Measurements from ENCODE around the gene KIF3B.
"Not testable (repeated sequence)": the region's sequence is repeated elsewhere in the genome, so short reads cannot be mapped to it uniquely, and the experiment has no call there.

KIF3B gene

DNA sequence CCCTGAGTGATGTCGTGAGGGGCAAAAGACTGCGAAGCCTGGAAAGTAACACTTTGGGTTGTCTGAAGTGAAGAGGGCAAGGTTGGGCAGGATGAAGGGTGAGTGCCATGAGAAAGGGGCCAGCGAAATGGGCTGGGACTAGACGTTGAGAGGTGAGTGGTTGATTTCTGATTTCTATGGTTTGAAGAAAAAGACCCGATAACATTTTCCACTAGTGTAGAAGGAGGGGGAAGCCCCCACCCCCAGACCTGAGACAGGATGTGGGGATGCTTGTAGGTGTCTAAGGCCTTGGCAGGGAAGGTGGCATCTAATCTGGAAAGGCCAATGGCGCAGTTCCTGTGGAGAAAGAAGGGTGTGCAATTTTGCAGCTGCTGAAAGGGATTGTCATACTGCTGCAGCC is 25.3 kb upstream of the KIF3B start:
- Histone ChIP-seq H3K4me3 (ENCODE audit: low read depth, low read length, poor library complexity, severe bottlenecking) (no peak overlapping the region), H3K27me3 (ENCODE audit: insufficient read depth, low read length) (peaks cover 7% of the 10 kb centered on the region; the same call in 1 of the 2 replicates), H3K79me2 (ENCODE audit: insufficient read depth, low read length) (no peaks in the 10 kb centered on the region), H3K9me2 (ENCODE audit: low read depth, low read length) (no peaks in the 10 kb centered on the region), H3K4me1 (ENCODE audit: insufficient read depth, low read length, severe bottlenecking) (no peaks in the 10 kb centered on the region), H3K9ac (ENCODE audit: low read length) (no peak overlapping the region), H3K36me3 (ENCODE audit: insufficient read depth, low read length) (no peaks in the 10 kb centered on the region; the same call in 1 of the 2 replicates), H3F3A (ENCODE audit: insufficient read depth, low read length) (no peaks in the 10 kb centered on the region), H4K20me1 (ENCODE audit: insufficient read depth, low read length) (no peaks in the 10 kb centered on the region), H3K4me2 (ENCODE audit: low read length) (no peak overlapping the region), H3K27ac (ENCODE audit: low read depth, low read length, poor library complexity, severe bottlenecking) (no peak overlapping the region), H3K9me3 (ENCODE audit: low read length) (no peaks in the 10 kb centered on the region), H2AFZ (ENCODE audit: low read length) (no peak overlapping the region)
- no peak for TF ChIP-seq EZH2 (IDR thresholded peaks at IDR 0.05; ENCODE audit: borderline replicate concordance, low read length)
- TF ChIP-seq, protein P1, sequence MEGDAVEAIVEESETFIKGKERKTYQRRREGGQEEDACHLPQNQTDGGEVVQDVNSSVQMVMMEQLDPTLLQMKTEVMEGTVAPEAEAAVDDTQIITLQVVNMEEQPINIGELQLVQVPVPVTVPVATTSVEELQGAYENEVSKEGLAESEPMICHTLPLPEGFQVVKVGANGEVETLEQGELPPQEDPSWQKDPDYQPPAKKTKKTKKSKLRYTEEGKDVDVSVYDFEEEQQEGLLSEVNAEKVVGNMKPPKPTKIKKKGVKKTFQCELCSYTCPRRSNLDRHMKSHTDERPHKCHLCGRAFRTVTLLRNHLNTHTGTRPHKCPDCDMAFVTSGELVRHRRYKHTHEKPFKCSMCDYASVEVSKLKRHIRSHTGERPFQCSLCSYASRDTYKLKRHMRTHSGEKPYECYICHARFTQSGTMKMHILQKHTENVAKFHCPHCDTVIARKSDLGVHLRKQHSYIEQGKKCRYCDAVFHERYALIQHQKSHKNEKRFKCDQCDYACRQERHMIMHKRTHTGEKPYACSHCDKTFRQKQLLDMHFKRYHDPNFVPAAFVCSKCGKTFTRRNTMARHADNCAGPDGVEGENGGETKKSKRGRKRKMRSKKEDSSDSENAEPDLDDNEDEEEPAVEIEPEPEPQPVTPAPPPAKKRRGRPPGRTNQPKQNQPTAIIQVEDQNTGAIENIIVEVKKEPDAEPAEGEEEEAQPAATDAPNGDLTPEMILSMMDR (IDR thresholded peaks at IDR 0.05; ENCODE audit: low read length): no peak

DNA sequence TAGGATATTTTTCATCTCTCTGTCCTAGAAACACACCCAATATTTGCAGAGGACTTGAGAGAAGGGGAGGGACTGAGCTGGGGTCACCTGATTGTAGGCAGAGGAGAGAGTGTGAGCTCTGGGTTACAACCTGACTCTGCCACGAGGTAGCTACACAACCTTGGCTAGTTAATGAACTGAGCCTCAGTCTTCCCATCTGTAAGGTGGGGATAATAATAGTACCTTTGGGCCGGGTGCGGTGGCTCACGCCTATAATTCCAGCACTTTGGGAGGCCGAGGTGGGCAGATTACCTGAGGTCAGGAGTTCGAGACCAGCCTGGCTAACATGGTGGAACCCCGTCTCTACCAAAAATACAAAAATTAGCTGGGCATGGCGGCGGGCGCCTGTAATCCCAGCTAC is 16.5 kb upstream of the KIF3B start:
- not testable (repeated sequence) for H3K27me3 ChIP-seq (ENCODE audit: insufficient read depth, low read length); H4K20me1 ChIP-seq (ENCODE audit: insufficient read depth, low read length); H2AFZ ChIP-seq (ENCODE audit: low read length); H3K4me2 ChIP-seq (ENCODE audit: low read length); H3K4me3 ChIP-seq (ENCODE audit: low read depth, low read length, poor library complexity, severe bottlenecking); H3K9me3 ChIP-seq (ENCODE audit: low read length); H3F3A ChIP-seq (ENCODE audit: insufficient read depth, low read length); H3K27ac ChIP-seq (ENCODE audit: low read depth, low read length, poor library complexity, severe bottlenecking); H3K36me3 ChIP-seq (ENCODE audit: insufficient read depth, low read length); H3K9ac ChIP-seq (ENCODE audit: low read length); H3K79me2 ChIP-seq (ENCODE audit: insufficient read depth, low read length); H3K4me1 ChIP-seq (ENCODE audit: insufficient read depth, low read length, severe bottlenecking); H3K9me2 ChIP-seq (ENCODE audit: low read depth, low read length)

DNA sequence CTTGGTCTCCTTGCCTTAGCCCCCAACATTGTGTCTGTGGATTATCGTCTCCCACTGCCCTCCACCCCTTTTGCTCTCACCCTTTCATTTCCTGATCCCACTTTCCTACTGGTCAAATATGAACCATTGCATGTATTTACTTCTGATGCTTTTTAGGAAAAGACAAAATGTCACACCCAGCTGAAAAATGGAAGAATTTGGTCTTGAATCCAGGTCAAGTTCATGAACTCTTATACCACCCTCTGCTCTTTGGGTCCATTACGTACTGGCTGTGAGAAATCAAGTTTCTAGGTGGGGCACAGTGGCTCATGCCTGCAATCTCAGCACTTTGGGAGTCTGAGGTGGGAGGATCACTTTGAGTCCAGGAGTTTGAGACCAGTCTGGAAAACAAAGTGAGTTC is 15.8 kb upstream of the KIF3B start:
- H4K20me1 ChIP-seq (ENCODE audit: insufficient read depth, low read length): no peaks in the 10 kb centered on the region
- TF ChIP-seq EZH2 (IDR thresholded peaks at IDR 0.05; ENCODE audit: borderline replicate concordance, low read length): no peak
- TF ChIP-seq, protein P1 (IDR thresholded peaks at IDR 0.05; ENCODE audit: low read length): no peak
- no peak overlapping the region for H2AFZ ChIP-seq (ENCODE audit: low read length)
- no peak overlapping the region for H3K4me2 ChIP-seq (ENCODE audit: low read length)
- H3K4me3 ChIP-seq (ENCODE audit: low read depth, low read length, poor library complexity, severe bottlenecking): no peak overlapping the region
- no peak overlapping the region for H3K27ac ChIP-seq (ENCODE audit: low read depth, low read length, poor library complexity, severe bottlenecking)
- no peaks in the 10 kb centered on the region for H3F3A ChIP-seq (ENCODE audit: insufficient read depth, low read length)
- H3K9me2 ChIP-seq (ENCODE audit: low read depth, low read length): no peaks in the 10 kb centered on the region
- H3K4me1 ChIP-seq (ENCODE audit: insufficient read depth, low read length, severe bottlenecking): no peaks in the 10 kb centered on the region
- H3K9me3 ChIP-seq (ENCODE audit: low read length): no peaks in the 10 kb centered on the region
- no peaks in the 10 kb centered on the region for H3K79me2 ChIP-seq (ENCODE audit: insufficient read depth, low read length)
- H3K27me3 ChIP-seq (ENCODE audit: insufficient read depth, low read length): no peaks in the 10 kb centered on the region
- no peak overlapping the region for H3K9ac ChIP-seq (ENCODE audit: low read length)
- H3K36me3 ChIP-seq (ENCODE audit: insufficient read depth, low read length): no peaks in the 10 kb centered on the region

DNA sequence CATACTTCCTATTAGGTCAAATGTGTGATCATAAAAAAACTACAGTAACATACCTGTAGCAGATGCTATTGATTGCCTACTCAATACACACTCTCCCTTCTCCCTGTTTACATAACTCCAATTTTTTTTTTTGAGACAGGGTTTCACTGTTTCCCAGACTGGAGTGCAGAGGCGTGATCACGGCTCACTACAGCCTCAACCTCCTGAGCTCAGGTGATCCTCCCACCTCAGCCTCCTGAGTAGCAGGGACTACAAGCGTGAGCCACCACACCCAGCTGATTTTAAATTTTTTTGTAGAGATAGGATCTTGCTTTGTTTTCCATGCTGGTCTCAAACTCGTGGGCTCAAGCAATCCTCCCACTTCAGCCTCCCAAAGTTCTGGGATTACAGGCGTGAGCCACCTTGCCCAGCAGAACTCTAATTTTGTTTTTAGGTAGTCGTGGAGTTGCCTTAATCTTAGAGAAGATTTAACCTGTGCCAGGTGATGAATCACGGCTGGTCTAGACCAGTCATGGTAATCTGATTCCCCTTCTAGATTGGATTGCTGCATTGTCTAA is 14.0 kb upstream of the KIF3B start:
- Histone ChIP-seq H3K9ac (ENCODE audit: low read length) (no peak overlapping the region), H3K4me1 (ENCODE audit: insufficient read depth, low read length, severe bottlenecking) (no peaks in the 10 kb centered on the region), H3K27ac (ENCODE audit: low read depth, low read length, poor library complexity, severe bottlenecking) (no peak overlapping the region)

More for the DNA sequence above, 14.0 kb upstream of the KIF3B start:
- no peaks in the 10 kb centered on the region for H3K9me3 ChIP-seq (ENCODE audit: low read length)
- no peak overlapping the region for H3K4me2 ChIP-seq (ENCODE audit: low read length)
- H3K79me2 ChIP-seq (ENCODE audit: insufficient read depth, low read length): no peaks in the 10 kb centered on the region
- H3F3A ChIP-seq (ENCODE audit: insufficient read depth, low read length): no peaks in the 10 kb centered on the region
- TF ChIP-seq, protein P1 (IDR thresholded peaks at IDR 0.05; ENCODE audit: low read length): no peak
- TF ChIP-seq EZH2 (IDR thresholded peaks at IDR 0.05; ENCODE audit: borderline replicate concordance, low read length): no peak
- H2AFZ ChIP-seq (ENCODE audit: low read length): no peak overlapping the region
- no peaks in the 10 kb centered on the region for H3K27me3 ChIP-seq (ENCODE audit: insufficient read depth, low read length)
- no peaks in the 10 kb centered on the region for H3K36me3 ChIP-seq (ENCODE audit: insufficient read depth, low read length)
- no peaks in the 10 kb centered on the region for H3K9me2 ChIP-seq (ENCODE audit: low read depth, low read length)
- H3K4me3 ChIP-seq (ENCODE audit: low read depth, low read length, poor library complexity, severe bottlenecking): no peak overlapping the region
- no peaks in the 10 kb centered on the region for H4K20me1 ChIP-seq (ENCODE audit: insufficient read depth, low read length)
